K562 (cell line): ENCODE results near the gene KNSTRN. TPM values are rescaled to one million over a fixed set of nuclear protein-coding genes. Genes with fewer than 3 reads are reported as not detected.

Experiments
- ATAC-seq: fragments of 200-7000 bp; cut with Tn5 transposase; 3 replicates; pipeline ENCODE4 v1.9.1; 2020; ENCODE audit warnings: moderate library complexity
- BruUV-seq: library from RNA; stranded (reverse); fragments of 400-500 nt; replicated peaks from 2 replicates; lab custom pipeline; 2021; lab: Mats Ljungman, UMichigan
- CTCF ChIA-PET: fragments of 300-600 bp; formaldehyde crosslinking; extraction: SDS; loops from one replicate; lab custom pipeline; 2021; ENCODE audit warnings: low intra/inter-chr PET ratio; lab: Yijun Ruan, JAX
- POLR2A ChIA-PET: fragments of 300-600, 350-650 bp; sonication (Branson Sonifier 250); formaldehyde crosslinking; extraction: SDS; loops from one replicate; lab custom pipeline; 2021; ENCODE audit warnings: antibody characterized with exemption, inconsistent platforms; lab: Yijun Ruan, JAX
- DNase-seq, 4 experiments: peaks; one replicate each; pipeline versions ENCODE4 v3.0.0 to v3.0.0-alpha.2; 2011 to 2018; ENCODE audit warnings: low spot score in 3 of 4, mixed read lengths in 3 of 4; ENCODE audit errors: extremely low read depth in 1 of 4
- FAIRE-seq: peaks from 2 replicates; lab custom pipeline; 2011; peaks lifted over from hg19 to GRCh38; lab: Jason Lieb, UNC
- H2AFZ ChIP-seq: 2 replicates; pipeline ENCODE4 v1.6.0; 2011; ENCODE audit warnings: low read depth, low read length, control low read depth, inconsistent platforms
- H3K27ac ChIP-seq: fragments of 200-600 bp; 3 replicates; pipeline ENCODE4 v1.8.0; 2011; ENCODE audit warnings: low read depth, mild to moderate bottlenecking, control low read depth, inconsistent platforms, low read length, moderate library complexity, mixed read lengths; ENCODE audit errors: extremely low read depth
- H3K27me3 ChIP-seq, 2 experiments: fragments of 300-600 bp in 1 of 2; 2 replicates in 1 of 2; 3 replicates in 1 of 2; pipeline versions ENCODE4 v1.6.0 to v1.8.0; 2011; ENCODE audit warnings: inconsistent platforms in 2 of 2, low read length in 2 of 2, mild to moderate bottlenecking in 1 of 2, mixed read lengths in 1 of 2, moderate library complexity in 1 of 2; ENCODE audit not compliant: control insufficient read depth in 2 of 2, insufficient read depth in 2 of 2
- H3K36me3 ChIP-seq: fragments of 300-600 bp; 3 replicates; pipeline ENCODE4 v1.8.0; 2011; ENCODE audit warnings: mild to moderate bottlenecking, low read length, inconsistent platforms; ENCODE audit not compliant: control insufficient read depth, insufficient read depth
- H3K4me1 ChIP-seq, 2 experiments: fragments of 200-600 bp in 1 of 2; replicated peaks in 1 of 2; 2 replicates in 1 of 2; 3 replicates in 1 of 2; pipeline versions ENCODE4 v1.5.1 to v1.8.0; 2011; ENCODE audit warnings: inconsistent platforms in 2 of 2, low read length in 2 of 2, mild to moderate bottlenecking in 1 of 2, mixed read lengths in 1 of 2, moderate library complexity in 1 of 2; ENCODE audit not compliant: control insufficient read depth in 2 of 2, insufficient read depth in 2 of 2
- H3K4me2 ChIP-seq: 2 replicates; pipeline ENCODE4 v1.6.1; 2011; ENCODE audit warnings: low read length, control low read depth, inconsistent platforms, mixed read lengths; ENCODE audit not compliant: insufficient read depth
- H3K4me3 ChIP-seq: fragments of 200-600 bp; sonication (generic), shearing (Covaris generic); 2 replicates; pipeline ENCODE4 v1.5.1; 2016; ENCODE audit warnings: control low read depth, inconsistent platforms
- H3K79me2 ChIP-seq: fragments of 200-600 bp; 3 replicates; pipeline ENCODE4 v1.8.0; 2011; ENCODE audit warnings: low read length, inconsistent platforms; ENCODE audit not compliant: control insufficient read depth, insufficient read depth
- H3K9ac ChIP-seq, 2 experiments: 2 replicates each; pipeline versions ENCODE4 v1.6.0 to v1.6.1; 2011; ENCODE audit warnings: low read depth in 2 of 2, low read length in 2 of 2, control low read depth in 1 of 2, inconsistent platforms in 1 of 2, mild to moderate bottlenecking in 1 of 2, mixed read lengths in 1 of 2; ENCODE audit not compliant: insufficient read depth in 1 of 2
- H3K9me1 ChIP-seq: one replicate; pipeline ENCODE4 v1.6.0; 2011; ENCODE audit warnings: inconsistent platforms, mild to moderate bottlenecking, low read length, moderate library complexity; ENCODE audit not compliant: control insufficient read depth, insufficient read depth
- H3K9me3 ChIP-seq: replicated peaks from 2 replicates; pipeline ENCODE4 v1.5.1; 2011; ENCODE audit warnings: low read depth, low read length, inconsistent platforms; ENCODE audit not compliant: control insufficient read depth, insufficient read depth
- H4K20me1 ChIP-seq: replicated peaks from 2 replicates; pipeline ENCODE4 v1.6.1; 2011; ENCODE audit warnings: low read length, inconsistent platforms, mixed read lengths; ENCODE audit not compliant: control insufficient read depth, insufficient read depth
- CEBPG ChIP-seq, 3 experiments: fragments of 200-800 bp in 1 of 3; sonication (Bioruptor generic) in 1 of 3; sonication (generic) in 1 of 3; formaldehyde crosslinking in 1 of 3; IDR thresholded peaks in 2 of 3; conservative IDR thresholded peaks in 1 of 3; 2 replicates each; pipeline versions ENCODE4 v1.6.1 to v1.8.0; 2016 to 2022; ENCODE audit warnings: missing compliant biosample characterization in 2 of 3, missing genetic modification characterization in 2 of 3, mild to moderate bottlenecking in 1 of 3, missing genetic modification reagents in 1 of 3
- EZH2 ChIP-seq: IDR thresholded peaks from 2 replicates; pipeline ENCODE4 v1.6.1; 2012; ENCODE audit warnings: low read depth, mild to moderate bottlenecking, inconsistent platforms, low read length, borderline replicate concordance
- GTF3C2 ChIP-seq: IDR thresholded peaks from 3 replicates; pipeline ENCODE4 v1.6.1; 2011; ENCODE audit warnings: borderline replicate concordance, mild to moderate bottlenecking, moderate library complexity; ENCODE audit not compliant: insufficient read length; ENCODE audit errors: extremely low read depth
- KAT2B ChIP-seq: IDR thresholded peaks from one replicate; pipeline ENCODE4 v1.6.1; 2012; ENCODE audit warnings: low read depth, mild to moderate bottlenecking, control low read depth, inconsistent platforms, low read length, moderate library complexity
- MBD2 ChIP-seq: sonication (generic); IDR thresholded peaks from 2 replicates; pipeline ENCODE4 v1.6.1; 2016; ENCODE audit warnings: low read depth, borderline replicate concordance
- MCM7 ChIP-seq, 2 experiments: fragments of 450-650 bp; IDR thresholded peaks; 2 replicates each; pipeline ENCODE4 v1.6.1; 2016 to 2018
- NFATC3 ChIP-seq: fragments of 450-650 bp; IDR thresholded peaks from 2 replicates; pipeline ENCODE4 v1.6.1; 2017; ENCODE audit warnings: mild to moderate bottlenecking
- POLR2AphosphoS5 ChIP-seq: IDR thresholded peaks from 2 replicates; pipeline ENCODE4 v1.6.1; 2011; ENCODE audit warnings: mild to moderate bottlenecking, low read depth, low read length, moderate library complexity; ENCODE audit not compliant: control insufficient read depth, insufficient read depth
- SRSF3 ChIP-seq: fragments of 200-400 bp; formaldehyde crosslinking; IDR thresholded peaks from 2 replicates; pipeline ENCODE4 v1.6.1; 2016; ENCODE audit warnings: mild to moderate bottlenecking, low read length, moderate library complexity; ENCODE audit not compliant: insufficient read depth
- TCFL5 ChIP-seq: fragments of 250-450 bp; sonication (Bioruptor Pico); conservative IDR thresholded peaks from 2 replicates; pipeline ENCODE4 v1.6.1; 2021; ENCODE audit warnings: mild to moderate bottlenecking, moderate library complexity, matching md5 sums
- ZBTB7A ChIP-seq: IDR thresholded peaks from 2 replicates; pipeline ENCODE4 v1.6.1; 2011; ENCODE audit warnings: low read depth, mild to moderate bottlenecking, low read length, moderate library complexity, borderline replicate concordance; ENCODE audit not compliant: control insufficient read depth
- ZHX1 ChIP-seq: fragments of 150-350 bp; conservative IDR thresholded peaks from 2 replicates; pipeline ENCODE4 v1.6.1; 2014; ENCODE audit warnings: low read length
- ZNF3 ChIP-seq: fragments of 250-450 bp; sonication (Bioruptor Pico); IDR thresholded peaks from 2 replicates; pipeline ENCODE4 v1.5.0; 2021; ENCODE audit warnings: mild to moderate bottlenecking, moderate library complexity
- ZNF75A ChIP-seq: fragments of 450-650 bp; formaldehyde crosslinking; IDR thresholded peaks from 2 replicates; pipeline ENCODE4 v1.4.0; 2020; ENCODE audit warnings: mild to moderate bottlenecking
- ZNF79 ChIP-seq: fragments of 250-450 bp; sonication (Bioruptor Pico); IDR thresholded peaks from 2 replicates; pipeline ENCODE4 v1.4.0; 2020; ENCODE audit warnings: low read depth, mild to moderate bottlenecking, moderate library complexity
- WGBS: fragments of 100-300 bp; shearing (Covaris generic); methylation state at CpG from one replicate; pipeline ENCODE4 v1.1.6; 2016; ENCODE audit warnings: low coverage, mixed read lengths; ENCODE audit not compliant: insufficient coverage; ENCODE audit errors: missing lambda C conversion rate; 5-methylcytosine and 5-hydroxymethylcytosine counted together
- in situ Hi-C: fragments of 300-500 bp; cut with MboI; formaldehyde crosslinking; loops from 4 replicates; pipeline ENCODE4 v1.15.0; 2018; ENCODE audit warnings: inconsistent platforms, mixed read lengths
- intact Hi-C: fragments of 100-400 bp; cut with micrococcal nuclease; formaldehyde crosslinking; loops from 2 replicates; pipeline ENCODE4 v1.14.2; 2022
- polyA plus RNA-seq, 8 experiments: library from polyadenylated mRNA; depleted of rRNA in 4 of 8; stranded (reverse) in 5 of 8; unstranded in 3 of 8; fragments of >200 nt; fragmentation: Nextera tagmentation in 2 of 8; fragmentation: Illumina TruSeq in 1 of 8; extraction: Ambion mirVana in 2 of 8; extraction: Trizol in 1 of 8; gene quantifications; 2 replicates each; pipeline versions ENCODE4 v1.2.1 to v1.2.3, GENCODE V29; 2011 to 2014; ENCODE audit warnings: inconsistent platforms in 1 of 8, missing spikeins in 1 of 8
- total RNA-seq, 7 experiments: library from RNA; depleted of rRNA in 6 of 7; stranded (reverse); fragments of >200 nt in 6 of 7; fragmentation: Illumina TruSeq in 2 of 7; extraction: Trizol in 2 of 7; gene quantifications; 2 replicates each; pipeline versions ENCODE4 v1.2.1 to v1.2.3, GENCODE V29; 2011 to 2021; ENCODE audit warnings: low replicate concordance in 1 of 7

Gene KNSTRN
- total and polyA plus RNA-seq, 9 of the 15 experiments (the other 6 are each of a cell fraction or from before 2014, with no cell fraction given), result 48.7 to 88.2 (median 66.3) TPM

GRCh38 chr15:40420071-40420713 lies 37.7 kb downstream of the KNSTRN start:
- CTCF ChIA-PET, result interaction anchor here (2.9 to 3.1 kb wide), 2 partner anchors 51 to 75 kb away, joined by 23 to 28 read pairs; no protein-coding TSS in a partner anchor
- Histone ChIP-seq H3K27ac (no peak overlapping the region), H3K9ac (peak overlapping the region in 1 of 2 experiments; percentile 75; a peak in 2 of 4 replicates), H3K4me2 (no peak overlapping the region), H4K20me1 (no peaks in the 10 kb centered on the region), H3K4me3 (no peak overlapping the region), H3K4me1 (peaks cover 0 to 14% of the 10 kb centered on the region in 2 experiments; a peak in 3 of 5 replicates), H3K79me2 (no peaks in the 10 kb centered on the region), H3K9me3 (no peaks in the 10 kb centered on the region), H3K36me3 (no peaks in the 10 kb centered on the region), H3K9me1 (no peaks in the 10 kb centered on the region), H3K27me3 (no peaks in the 10 kb centered on the region), H2AFZ (no peak overlapping the region)
- intact Hi-C loops (loop anchor here (5.0 kb wide), 2 partner anchors 63 to 98 kb away; partner anchors contain the start of genes DISP2 and INAFM2), in situ Hi-C loops (loop anchor here (5.0 to 10.0 kb wide), 3 partner anchors 73 to 365 kb away; no protein-coding TSS in a partner anchor)
- 74% methylated on average over 10 of the region's 11 CpGs for WGBS
- no peak for FAIRE-seq
- ATAC-seq, result no peak
- no peak for DNase-seq
- POLR2A ChIA-PET, result interaction anchor here (0.6 to 1.0 kb wide), 3 partner anchors 45 to 94 kb away, joined by 3 read pairs; no protein-coding TSS in a partner anchor
- TF ChIP-seq MCM7 (IDR thresholded peaks at IDR 0.05) (no peak), POLR2AphosphoS5 (no peak), MBD2 (no peak), SRSF3 (no peak), ZNF79 (no peak), ZNF75A (CRISPR knock-in tag) (no peak), TCFL5 (CRISPR knock-in tag) (no peak), ZBTB7A (no peak), KAT2B (no peak), ZNF3 (CRISPR knock-in tag) (no peak), EZH2 (no peak), ZHX1 (no peak), CEBPG (CRISPR knock-in tag; IDR thresholded peaks at IDR 0.05) (no peak), CEBPG (tag; conservative IDR thresholded peaks at IDR 0.05 in 1 of 2, IDR thresholded peaks at IDR 0.05 in 1 of 2) (no peak), NFATC3 (no peak), GTF3C2 (no peak)
- no TSS peak for BruUV-seq
